ENCODE results near the gene FERMT3.

FERMT3 gene

DNA sequence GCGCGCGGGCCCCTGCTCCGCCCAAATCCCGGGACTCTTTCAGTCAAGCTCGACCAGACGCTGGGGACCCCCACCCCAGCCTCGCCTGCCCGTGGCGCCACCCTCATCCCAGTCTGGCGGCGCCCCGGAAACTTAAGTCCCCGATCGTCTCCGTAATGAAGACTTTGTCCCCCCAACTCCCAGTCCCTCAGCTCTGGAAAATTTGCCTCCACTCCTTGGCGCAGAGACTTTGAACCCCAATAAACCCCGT lies 45.2 kb downstream of the FERMT3 start:
- DNase-seq (ENCODE audit: low read depth, low spot score), result no peak
- no peaks in the 10 kb centered on the region for H3K9me3 ChIP-seq (ENCODE audit: insufficient read depth, low read length)
- no peaks in the 10 kb centered on the region for H3K27me3 ChIP-seq (ENCODE audit: insufficient read depth, insufficient read length)
- peaks cover 40% of the 10 kb centered on the region for H3K4me1 ChIP-seq (ENCODE audit: insufficient read depth, insufficient read length)
- H3K36me3 ChIP-seq (ENCODE audit: insufficient read depth, insufficient read length, low read length), result peaks cover 37% of the 10 kb centered on the region
- no peak for TF ChIP-seq SUZ12 (IDR thresholded peaks at IDR 0.05; ENCODE audit: extremely low read depth, insufficient read depth, insufficient read length)
- no peak for TF ChIP-seq YY1 (IDR thresholded peaks at IDR 0.05; ENCODE audit: insufficient read depth, insufficient read length)
- TF ChIP-seq ZNF274 (IDR thresholded peaks at IDR 0.05; ENCODE audit: low read depth, low read length), result no peak
- peak overlapping the region; percentile 92 for H3K9ac ChIP-seq (ENCODE audit: insufficient read length, low read depth)
- peak overlapping the region; percentile 81 for H3K4me3 ChIP-seq (ENCODE audit: insufficient read length, low read depth)

DNA sequence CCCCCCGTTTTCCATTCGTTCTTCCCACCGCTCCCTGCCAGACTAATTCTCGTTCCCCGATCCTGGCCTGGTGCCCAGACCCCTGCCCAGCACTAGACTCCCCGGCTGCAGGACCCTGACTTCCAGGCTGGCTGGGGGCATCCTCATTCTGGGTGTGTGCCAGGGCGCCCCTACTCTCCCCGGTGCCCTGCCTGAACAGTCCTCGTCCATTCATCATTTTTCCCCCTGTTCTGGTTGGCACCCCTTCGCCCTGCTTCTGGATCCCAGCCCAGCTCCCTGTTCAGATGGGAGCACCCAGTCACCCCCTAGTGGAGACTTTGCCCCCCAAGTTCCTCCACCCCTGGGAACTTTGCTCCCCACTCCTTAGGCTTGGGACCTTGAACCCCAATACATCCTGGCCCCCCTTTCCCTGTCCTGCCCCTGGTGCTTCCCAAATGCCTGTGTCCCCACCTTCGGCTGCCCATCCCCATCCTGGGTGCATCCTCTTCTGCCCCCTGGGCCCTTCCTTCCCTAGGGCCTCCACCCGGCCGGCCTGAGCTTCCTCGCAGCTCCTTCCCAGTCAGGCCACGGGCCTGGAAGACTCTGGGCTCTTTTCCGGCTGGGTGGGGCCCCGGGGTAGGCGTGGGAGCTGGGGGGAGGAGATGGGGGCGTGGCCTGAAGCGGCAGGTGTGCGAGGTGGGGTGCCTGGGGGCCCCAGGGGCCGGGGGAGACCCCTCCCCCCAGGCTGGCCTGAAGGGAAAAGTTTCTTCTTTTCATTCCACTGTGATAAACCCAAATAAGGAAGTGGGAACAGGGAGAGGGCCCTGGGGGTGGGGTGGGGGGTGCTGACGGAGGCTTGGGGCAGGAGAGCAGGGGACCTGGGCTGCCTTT lies 45.7 kb downstream of the FERMT3 start:
- H3K36me3 ChIP-seq (ENCODE audit: insufficient read depth, insufficient read length, low read length), result peaks cover 38% of the 10 kb centered on the region
- peak overlapping the region; percentile 81 for H3K4me3 ChIP-seq (ENCODE audit: insufficient read length, low read depth)
- TF ChIP-seq SUZ12 (IDR thresholded peaks at IDR 0.05; ENCODE audit: extremely low read depth, insufficient read depth, insufficient read length), result no peak
- no peaks in the 10 kb centered on the region for H3K27me3 ChIP-seq (ENCODE audit: insufficient read depth, insufficient read length)
- peak overlapping the region; percentile 92 for H3K9ac ChIP-seq (ENCODE audit: insufficient read length, low read depth)
- H3K4me1 ChIP-seq (ENCODE audit: insufficient read depth, insufficient read length), result peaks cover 40% of the 10 kb centered on the region
- no peaks in the 10 kb centered on the region for H3K9me3 ChIP-seq (ENCODE audit: insufficient read depth, low read length)
- DNase-seq (ENCODE audit: low read depth, low spot score), result no peak

DNA sequence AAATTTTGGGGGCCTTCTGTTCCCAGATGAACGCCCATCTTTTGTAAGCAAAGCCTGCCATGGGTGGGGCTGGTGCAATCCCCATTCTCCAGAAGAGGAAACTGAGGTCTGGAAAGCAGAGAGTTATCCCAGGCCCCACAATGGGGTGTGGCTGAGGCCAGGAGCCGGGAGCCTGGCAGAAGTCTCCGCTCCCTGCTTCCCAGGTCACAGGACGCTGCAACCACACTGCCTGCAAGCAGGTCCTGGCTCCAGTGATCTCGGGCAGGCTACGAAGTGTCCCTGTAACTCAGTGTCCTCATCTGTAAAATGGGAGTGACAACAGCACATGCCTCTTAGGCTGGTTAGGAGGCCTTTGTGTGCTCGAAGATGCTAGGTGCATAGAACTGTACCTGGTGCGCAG lies 46.5 kb downstream of the FERMT3 start:
- Histone ChIP-seq H3K9ac (ENCODE audit: insufficient read length, low read depth) (peak overlapping the region; percentile 44), H3K4me3 (ENCODE audit: insufficient read length, low read depth) (peak overlapping the region; percentile 22), H3K4me1 (ENCODE audit: insufficient read depth, insufficient read length) (peaks cover 37% of the 10 kb centered on the region), H3K36me3 (ENCODE audit: insufficient read depth, insufficient read length, low read length) (peaks cover 43% of the 10 kb centered on the region), H3K27me3 (ENCODE audit: insufficient read depth, insufficient read length) (no peaks in the 10 kb centered on the region), H3K9me3 (ENCODE audit: insufficient read depth, low read length) (no peaks in the 10 kb centered on the region)
- no peak for TF ChIP-seq SUZ12 (IDR thresholded peaks at IDR 0.05; ENCODE audit: extremely low read depth, insufficient read depth, insufficient read length)
- TF ChIP-seq ZNF274 (IDR thresholded peaks at IDR 0.05; ENCODE audit: low read depth, low read length), result no peak
- no peak for TF ChIP-seq YY1 (IDR thresholded peaks at IDR 0.05; ENCODE audit: insufficient read depth, insufficient read length)
- DNase-seq (ENCODE audit: low read depth, low spot score), result no peak

GRCh38 chr11:64253481-64253880 lies 47.0 kb downstream of the FERMT3 start:
- Histone ChIP-seq H3K4me3 (ENCODE audit: insufficient read length, low read depth) (no peak overlapping the region), H3K9me3 (ENCODE audit: insufficient read depth, low read length) (no peaks in the 10 kb centered on the region), H3K27me3 (ENCODE audit: insufficient read depth, insufficient read length) (no peaks in the 10 kb centered on the region), H3K4me1 (ENCODE audit: insufficient read depth, insufficient read length) (peaks cover 33% of the 10 kb centered on the region), H3K36me3 (ENCODE audit: insufficient read depth, insufficient read length, low read length) (peaks cover 47% of the 10 kb centered on the region), H3K9ac (ENCODE audit: insufficient read length, low read depth) (no peak overlapping the region)
- DNase-seq (ENCODE audit: low read depth, low spot score), result no peak
- no peak for TF ChIP-seq ZNF274 (IDR thresholded peaks at IDR 0.05; ENCODE audit: low read depth, low read length)
- TF ChIP-seq SUZ12 (IDR thresholded peaks at IDR 0.05; ENCODE audit: extremely low read depth, insufficient read depth, insufficient read length), result no peak
- TF ChIP-seq YY1 (IDR thresholded peaks at IDR 0.05; ENCODE audit: insufficient read depth, insufficient read length), result no peak

DNA sequence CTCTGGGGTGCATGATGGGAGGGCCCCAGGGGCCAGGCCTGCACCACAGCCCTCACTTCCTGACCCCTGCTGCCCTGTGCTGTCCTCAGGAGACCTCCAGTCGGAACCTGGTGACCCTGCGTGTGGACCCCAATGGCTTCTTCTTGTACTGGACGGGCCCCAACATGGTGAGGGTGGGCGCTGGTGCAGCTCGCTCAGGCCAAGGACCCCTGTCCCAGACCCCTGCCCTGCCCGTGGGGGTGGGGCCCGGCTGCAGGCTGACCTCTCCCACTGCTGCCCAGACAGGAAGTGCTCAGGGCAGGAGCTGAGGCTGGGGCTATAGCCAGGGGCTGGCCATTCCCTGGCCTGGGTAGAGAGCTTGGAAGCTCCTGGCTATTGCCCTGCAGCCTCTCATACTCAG lies 47.8 kb downstream of the FERMT3 start:
- no peak for DNase-seq (ENCODE audit: low read depth, low spot score)
- H3K9me3 ChIP-seq (ENCODE audit: insufficient read depth, low read length), result no peaks in the 10 kb centered on the region

GRCh38 chr11:64255135-64256128 lies 48.9 kb downstream of the FERMT3 start:
- H3K4me3 ChIP-seq (ENCODE audit: insufficient read length, low read depth), result no peak overlapping the region
- no peak for DNase-seq (ENCODE audit: low read depth, low spot score)
- H3K36me3 ChIP-seq (ENCODE audit: insufficient read depth, insufficient read length, low read length), result peaks cover 66% of the 10 kb centered on the region
- no peak for TF ChIP-seq SUZ12 (IDR thresholded peaks at IDR 0.05; ENCODE audit: extremely low read depth, insufficient read depth, insufficient read length)
- no peak for TF ChIP-seq ZNF274 (IDR thresholded peaks at IDR 0.05; ENCODE audit: low read depth, low read length)
- no peak for TF ChIP-seq YY1 (IDR thresholded peaks at IDR 0.05; ENCODE audit: insufficient read depth, insufficient read length)
- H3K27me3 ChIP-seq (ENCODE audit: insufficient read depth, insufficient read length), result no peaks in the 10 kb centered on the region
- no peaks in the 10 kb centered on the region for H3K9me3 ChIP-seq (ENCODE audit: insufficient read depth, low read length)
- peaks cover 18% of the 10 kb centered on the region for H3K4me1 ChIP-seq (ENCODE audit: insufficient read depth, insufficient read length)
- no peak overlapping the region for H3K9ac ChIP-seq (ENCODE audit: insufficient read length, low read depth)

More for the DNA sequence above, 47.8 kb downstream of the FERMT3 start:
- H3K4me1 ChIP-seq (ENCODE audit: insufficient read depth, insufficient read length), result peaks cover 25% of the 10 kb centered on the region
- TF ChIP-seq YY1 (IDR thresholded peaks at IDR 0.05; ENCODE audit: insufficient read depth, insufficient read length) (no peak), ZNF274 (IDR thresholded peaks at IDR 0.05; ENCODE audit: low read depth, low read length) (no peak), SUZ12 (IDR thresholded peaks at IDR 0.05; ENCODE audit: extremely low read depth, insufficient read depth, insufficient read length) (no peak)
- peaks cover 55% of the 10 kb centered on the region for H3K36me3 ChIP-seq (ENCODE audit: insufficient read depth, insufficient read length, low read length)
- H3K9ac ChIP-seq (ENCODE audit: insufficient read length, low read depth), result peak overlapping the region; percentile 16
- no peaks in the 10 kb centered on the region for H3K27me3 ChIP-seq (ENCODE audit: insufficient read depth, insufficient read length)
- no peak overlapping the region for H3K4me3 ChIP-seq (ENCODE audit: insufficient read length, low read depth)

DNA sequence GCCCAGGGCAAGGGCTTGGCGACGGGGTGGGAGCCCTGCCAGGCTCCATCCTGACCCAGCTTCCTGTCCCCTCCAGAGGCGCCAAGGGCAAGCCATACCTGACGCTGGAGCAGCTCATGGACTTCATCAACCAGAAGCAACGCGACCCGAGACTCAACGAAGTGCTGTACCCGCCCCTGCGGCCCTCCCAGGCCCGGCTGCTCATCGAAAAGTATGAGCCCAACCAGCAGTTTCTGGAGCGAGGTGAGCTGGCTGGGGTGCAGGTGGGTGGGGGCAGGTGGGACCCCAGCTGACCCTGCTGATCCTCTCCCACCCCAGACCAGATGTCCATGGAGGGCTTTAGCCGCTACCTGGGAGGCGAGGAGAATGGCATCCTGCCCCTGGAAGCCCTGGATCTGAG lies 49.8 kb downstream of the FERMT3 start:
- Histone ChIP-seq H3K36me3 (ENCODE audit: insufficient read depth, insufficient read length, low read length) (peaks cover 70% of the 10 kb centered on the region), H3K9me3 (ENCODE audit: insufficient read depth, low read length) (no peaks in the 10 kb centered on the region), H3K9ac (ENCODE audit: insufficient read length, low read depth) (no peak overlapping the region), H3K4me1 (ENCODE audit: insufficient read depth, insufficient read length) (peaks cover 12% of the 10 kb centered on the region), H3K4me3 (ENCODE audit: insufficient read length, low read depth) (no peak overlapping the region), H3K27me3 (ENCODE audit: insufficient read depth, insufficient read length) (no peaks in the 10 kb centered on the region)
- TF ChIP-seq YY1 (IDR thresholded peaks at IDR 0.05; ENCODE audit: insufficient read depth, insufficient read length) (no peak), ZNF274 (IDR thresholded peaks at IDR 0.05; ENCODE audit: low read depth, low read length) (no peak), SUZ12 (IDR thresholded peaks at IDR 0.05; ENCODE audit: extremely low read depth, insufficient read depth, insufficient read length) (no peak)
- no peak for DNase-seq (ENCODE audit: low read depth, low spot score)
